Measurements from ENCODE around the gene DHPS.
"Not testable (repeated sequence)": the region's sequence is repeated elsewhere in the genome, so short reads cannot be mapped to it uniquely, and the experiment has no call there.

DHPS gene

DNA sequence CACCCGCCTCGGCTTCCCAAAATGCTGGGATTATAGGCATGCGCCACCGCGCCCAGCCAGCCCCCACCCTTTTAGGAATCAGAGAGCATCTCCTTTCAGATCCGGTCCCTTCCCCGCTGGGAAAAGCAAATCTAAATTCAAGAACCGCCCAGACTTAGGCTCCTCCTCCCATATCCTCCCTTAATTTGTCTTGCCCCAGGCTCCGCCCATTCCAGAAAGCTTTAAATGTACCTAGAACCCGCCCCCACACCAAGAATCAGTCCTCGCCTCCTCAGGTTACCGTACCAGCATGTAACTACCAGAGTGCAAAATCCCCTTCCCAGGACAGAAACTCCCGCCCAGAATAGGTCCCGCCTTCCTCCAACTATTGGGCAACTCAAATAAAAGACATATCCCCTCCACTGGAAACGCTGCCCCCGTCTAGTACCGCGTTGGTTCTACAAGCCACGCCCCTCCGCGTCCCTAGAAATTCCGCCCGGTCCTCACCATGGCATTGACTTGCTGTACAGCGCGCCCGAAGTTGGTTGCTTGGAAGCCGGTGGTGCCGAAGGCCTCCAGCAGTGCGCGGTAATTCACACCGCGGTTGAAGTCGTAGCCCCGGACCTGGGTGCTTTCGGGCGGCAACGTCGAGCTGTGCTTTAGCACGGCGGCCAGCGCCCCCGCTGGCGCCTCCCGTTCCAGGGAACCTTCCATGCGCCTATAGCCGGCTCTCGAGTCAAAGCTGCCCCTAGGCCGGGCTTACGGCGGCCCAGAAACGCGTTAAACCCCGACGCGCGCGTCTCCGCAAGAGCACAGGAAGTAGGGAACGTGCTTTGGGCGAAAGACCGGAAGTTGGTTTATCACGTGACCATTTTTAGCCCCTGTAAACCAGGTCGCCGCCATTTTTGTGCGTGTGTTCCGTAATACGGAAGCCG lies at the start of gene DHPS:
Gene DHPS (minus strand): TSS at position 807 of the 914 bp plus-strand sequence. CDS start 114 bp downstream, at position 693.
- peak; percentile 96 for DNase-seq (ENCODE audit: low spot score)

DNA sequence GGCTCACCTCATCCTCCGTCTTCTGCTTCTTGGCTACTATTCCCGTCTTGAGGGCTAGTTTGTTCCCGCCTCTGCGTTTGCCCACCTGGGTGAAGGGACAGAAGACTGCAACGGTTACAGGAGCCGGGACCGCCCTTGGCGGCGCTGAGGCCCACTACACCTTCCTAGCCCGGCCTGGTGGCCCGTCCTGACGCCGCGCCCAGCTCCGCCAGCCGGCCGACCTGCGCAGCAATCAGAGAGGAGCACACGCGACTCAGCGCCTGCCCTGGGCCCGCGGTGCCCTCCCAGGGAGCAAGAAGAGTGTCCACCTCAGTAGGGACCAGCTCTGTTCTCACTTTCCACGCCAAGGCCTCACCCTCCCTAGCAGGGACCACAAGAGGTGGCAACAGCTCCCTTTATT lies 49.7 kb upstream of the DHPS start:
- no peak for DNase-seq (ENCODE audit: low spot score)

DNA sequence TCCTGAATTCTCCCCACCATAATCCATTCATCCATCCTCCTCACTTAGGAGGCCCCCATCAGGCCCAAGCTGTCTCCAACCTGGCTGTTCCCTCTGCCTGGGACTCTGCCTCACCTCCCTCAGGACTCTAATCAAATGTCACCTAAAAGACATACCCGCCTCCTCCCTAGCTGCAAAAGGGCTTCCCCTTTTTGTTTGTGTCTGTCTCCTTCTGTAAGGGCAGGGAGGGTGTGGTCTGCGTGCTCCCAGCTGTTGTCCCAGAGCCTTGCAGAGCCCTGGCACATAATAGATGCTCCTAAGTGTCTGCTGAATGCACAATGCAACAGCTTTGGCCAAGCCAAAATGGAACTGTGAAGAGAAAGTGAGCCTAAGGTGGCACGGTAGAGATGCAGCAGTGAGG lies 48.4 kb upstream of the DHPS start:
- no peak for DNase-seq (ENCODE audit: low spot score)

DNA sequence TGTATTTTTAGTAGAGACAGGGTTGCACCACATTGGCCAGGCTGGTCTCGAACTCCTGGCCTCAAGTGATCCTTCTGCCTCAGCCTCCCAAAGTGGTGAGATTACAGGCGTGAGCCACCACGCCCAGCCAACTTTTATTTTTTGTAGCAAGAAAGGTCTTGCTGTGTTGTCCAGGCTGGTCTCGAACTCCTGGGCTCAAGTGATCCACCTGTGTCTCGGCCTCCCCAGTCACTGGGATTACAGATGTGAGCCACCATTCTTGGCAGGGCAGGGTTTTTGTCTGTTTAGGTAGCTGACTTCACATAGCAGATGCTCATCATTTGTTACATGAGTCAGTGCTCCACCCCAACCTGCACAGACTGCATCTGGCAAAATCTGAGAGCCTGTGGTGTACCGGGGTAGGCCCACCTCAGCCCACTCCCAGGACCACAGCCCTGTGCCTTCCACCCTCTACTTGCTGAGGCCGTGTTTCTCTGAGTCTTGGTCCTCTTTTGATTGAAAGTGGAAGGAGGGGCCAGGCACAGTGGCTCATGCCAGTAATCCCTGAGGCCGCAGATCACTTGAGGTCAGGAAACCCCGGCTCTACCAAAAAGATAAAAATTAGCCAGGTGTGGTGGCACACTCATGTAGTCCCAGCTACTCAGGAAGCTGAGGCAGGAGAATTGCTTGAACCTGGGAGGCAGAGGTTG lies 46.2 kb upstream of the DHPS start:
- DNase-seq (ENCODE audit: low spot score), result no peak

DNA sequence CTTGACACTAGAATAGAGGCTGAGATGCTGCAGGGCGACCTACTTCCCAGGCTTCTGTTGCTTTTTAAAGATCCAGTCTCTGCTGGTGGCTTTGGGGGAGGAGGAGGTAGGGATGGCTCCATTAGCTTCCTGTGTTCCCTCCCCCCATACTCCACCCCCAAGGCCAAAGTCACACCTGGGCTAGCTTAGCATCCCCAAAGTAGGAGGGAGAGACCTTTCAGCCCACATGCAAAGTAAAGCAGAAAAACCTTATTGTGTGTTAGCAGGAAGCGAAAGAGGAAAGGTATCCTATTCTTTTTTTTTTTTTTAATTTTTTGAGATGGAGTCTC lies 45.3 kb upstream of the DHPS start:
- no peak for DNase-seq (ENCODE audit: low spot score)

DNA sequence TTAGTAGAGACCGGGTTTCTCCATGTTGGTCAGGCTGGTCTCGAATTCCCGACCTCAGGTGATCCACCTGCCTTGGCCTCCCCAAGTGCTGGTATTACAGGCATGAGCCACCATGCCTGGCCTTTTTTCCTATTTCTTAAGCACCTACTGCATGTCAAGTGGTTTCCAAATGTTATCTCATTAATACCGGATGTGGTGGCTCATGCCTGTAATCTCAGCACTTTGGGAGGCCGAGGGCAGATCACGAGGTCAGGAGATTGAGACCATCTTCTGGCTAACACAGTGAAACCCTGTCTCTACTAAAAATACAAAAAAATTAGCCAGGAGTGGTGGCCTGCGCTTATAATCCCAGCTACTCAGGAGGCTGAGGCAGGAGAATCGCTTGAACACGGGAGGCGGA lies 43.9 kb upstream of the DHPS start:
- not testable (repeated sequence) for DNase-seq (ENCODE audit: low spot score)

DNA sequence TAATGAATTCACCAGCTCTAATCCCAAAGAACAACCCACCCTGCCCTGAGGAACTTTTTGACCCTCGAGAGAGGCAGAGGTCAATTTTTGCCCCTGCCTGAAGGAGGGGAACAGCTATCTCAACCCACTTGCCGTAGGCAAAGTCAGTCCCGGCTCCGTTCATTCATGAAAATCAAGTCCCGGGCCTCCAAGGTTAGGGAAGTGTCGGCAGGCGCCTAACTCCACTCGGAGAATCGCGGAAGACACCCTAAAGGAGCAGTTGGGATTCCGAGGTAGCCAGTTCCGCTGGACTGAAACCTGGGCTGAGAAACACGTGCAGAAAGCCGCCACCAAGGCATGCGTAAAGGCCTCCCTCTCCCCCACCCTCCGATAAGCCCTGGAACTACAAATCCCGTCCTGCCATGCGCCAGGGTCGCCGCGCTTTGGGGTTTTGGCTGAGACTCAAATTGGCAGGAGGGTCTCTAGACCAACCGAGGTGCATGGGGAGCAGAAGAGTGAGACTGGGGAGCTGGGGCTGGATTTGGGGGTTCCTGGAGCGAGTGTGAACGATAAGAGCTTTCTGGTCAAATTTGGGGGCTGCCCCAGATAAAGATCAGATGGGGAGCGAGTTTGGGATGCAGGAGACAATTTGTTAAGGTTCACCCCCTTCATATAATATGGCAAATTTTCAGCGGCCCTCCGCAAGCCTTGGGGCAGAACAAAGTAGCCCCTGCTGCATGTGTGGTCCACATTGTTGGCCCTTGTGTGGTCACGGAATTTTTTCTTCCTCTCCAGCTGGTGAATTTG lies 42.2 kb upstream of the DHPS start, which contains the start of gene TNPO2:
Gene TNPO2 (minus strand): TSS at position 292 of the 786 bp plus-strand sequence. CDS start 2,955 bp downstream, outside the sequence.
- DNase-seq (ENCODE audit: low spot score), result peak; percentile 70

DNA sequence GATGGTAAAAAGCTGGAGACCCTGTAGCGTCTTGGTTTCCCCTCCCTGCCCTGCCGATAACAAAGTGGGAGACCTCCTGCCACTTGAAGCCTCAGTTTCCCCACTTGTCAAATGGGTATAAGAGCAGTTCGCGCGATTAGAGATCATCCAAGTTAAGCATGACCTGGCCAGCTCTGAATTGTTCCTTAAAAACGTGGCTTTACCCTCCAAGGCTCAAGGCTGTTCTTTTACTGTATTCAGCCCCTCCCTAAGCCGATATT lies 41.6 kb upstream of the DHPS start:
- no peak for DNase-seq (ENCODE audit: low spot score)

DNA sequence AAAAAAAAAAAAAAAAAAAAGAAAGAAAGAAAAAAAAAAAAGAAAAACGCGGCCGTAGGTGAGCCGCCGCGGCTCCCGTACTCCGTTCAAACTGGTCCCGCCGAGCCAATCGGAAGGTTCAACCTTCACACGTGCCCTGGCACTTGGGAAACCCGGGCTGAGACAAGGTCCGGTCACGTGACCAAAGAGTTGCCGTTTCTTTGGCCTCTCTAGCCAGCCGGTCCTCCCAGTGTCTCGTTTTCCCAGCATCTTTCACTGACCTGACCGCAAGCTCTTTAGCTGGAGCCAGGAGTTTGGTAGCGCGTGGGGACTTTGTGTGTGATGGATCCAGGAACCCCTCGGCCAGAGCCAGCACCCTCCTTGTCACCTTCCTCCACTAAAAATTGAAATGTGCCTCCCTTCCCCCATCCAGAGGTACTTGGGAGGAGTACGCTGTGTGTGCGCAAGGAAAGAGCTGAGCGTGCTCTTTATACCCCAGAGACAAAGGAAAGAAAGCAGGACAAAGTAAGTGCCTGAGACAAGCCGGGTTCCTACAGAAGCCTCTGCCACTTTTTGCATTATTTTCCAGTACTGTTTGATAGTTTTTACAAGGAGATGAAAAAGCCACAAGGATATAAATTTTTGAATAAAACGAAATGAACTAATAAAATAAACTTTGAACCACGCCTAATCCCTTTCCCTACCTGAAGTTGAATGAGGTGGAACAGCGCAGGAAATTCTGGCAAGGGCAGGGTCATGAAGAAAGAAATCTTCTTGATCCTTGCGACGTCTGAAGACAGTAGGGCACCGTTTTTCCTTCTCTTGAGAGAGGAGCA lies 41.1 kb upstream of the DHPS start:
- DNase-seq (ENCODE audit: low spot score), result peak; percentile 97

DNA sequence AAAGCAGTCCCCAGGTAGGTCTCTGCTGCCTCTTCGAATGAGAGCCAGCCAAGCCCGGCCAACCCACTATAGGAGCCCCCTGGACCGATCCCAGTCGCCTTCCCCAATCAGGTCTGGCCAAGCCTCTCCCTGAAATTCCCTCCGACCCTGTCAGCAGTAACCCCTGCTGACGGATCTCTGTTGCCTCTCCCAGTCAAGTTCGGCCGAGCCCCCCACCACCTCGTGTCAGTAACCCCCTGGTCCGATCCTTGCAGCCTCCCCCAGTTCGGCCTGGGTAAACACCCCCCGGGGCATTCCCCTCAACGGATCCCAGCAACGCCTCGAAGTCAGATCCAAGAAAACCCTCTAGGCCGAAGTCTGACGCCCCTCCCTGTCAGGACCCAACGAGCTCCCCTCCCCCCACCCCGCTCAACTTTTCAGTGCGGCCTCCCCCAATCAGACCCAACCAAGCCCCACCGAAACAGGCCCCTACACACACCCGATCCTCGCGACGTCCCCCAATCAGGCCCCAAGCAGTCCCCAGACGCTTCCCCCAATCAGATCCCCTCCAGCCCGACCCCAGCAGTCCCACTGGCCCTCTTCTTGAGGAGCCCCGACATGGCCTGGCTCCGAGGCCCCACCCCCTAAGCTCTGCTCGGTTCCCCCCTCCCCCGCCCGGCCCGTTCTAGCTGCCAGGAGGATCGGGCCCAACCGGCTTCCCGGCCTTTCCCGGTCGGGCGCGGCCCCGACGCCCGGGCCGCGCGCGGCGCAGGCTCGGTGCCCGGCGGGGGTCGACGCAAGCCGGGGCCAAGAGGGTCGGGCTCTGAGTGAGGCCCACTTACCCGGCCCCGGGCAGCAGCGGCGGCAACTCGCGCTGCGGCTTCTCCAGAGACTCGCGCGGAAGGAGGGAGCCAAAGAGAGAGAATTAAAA lies 40.2 kb upstream of the DHPS start:
- DNase-seq (ENCODE audit: low spot score), result peak; percentile 84

DNA sequence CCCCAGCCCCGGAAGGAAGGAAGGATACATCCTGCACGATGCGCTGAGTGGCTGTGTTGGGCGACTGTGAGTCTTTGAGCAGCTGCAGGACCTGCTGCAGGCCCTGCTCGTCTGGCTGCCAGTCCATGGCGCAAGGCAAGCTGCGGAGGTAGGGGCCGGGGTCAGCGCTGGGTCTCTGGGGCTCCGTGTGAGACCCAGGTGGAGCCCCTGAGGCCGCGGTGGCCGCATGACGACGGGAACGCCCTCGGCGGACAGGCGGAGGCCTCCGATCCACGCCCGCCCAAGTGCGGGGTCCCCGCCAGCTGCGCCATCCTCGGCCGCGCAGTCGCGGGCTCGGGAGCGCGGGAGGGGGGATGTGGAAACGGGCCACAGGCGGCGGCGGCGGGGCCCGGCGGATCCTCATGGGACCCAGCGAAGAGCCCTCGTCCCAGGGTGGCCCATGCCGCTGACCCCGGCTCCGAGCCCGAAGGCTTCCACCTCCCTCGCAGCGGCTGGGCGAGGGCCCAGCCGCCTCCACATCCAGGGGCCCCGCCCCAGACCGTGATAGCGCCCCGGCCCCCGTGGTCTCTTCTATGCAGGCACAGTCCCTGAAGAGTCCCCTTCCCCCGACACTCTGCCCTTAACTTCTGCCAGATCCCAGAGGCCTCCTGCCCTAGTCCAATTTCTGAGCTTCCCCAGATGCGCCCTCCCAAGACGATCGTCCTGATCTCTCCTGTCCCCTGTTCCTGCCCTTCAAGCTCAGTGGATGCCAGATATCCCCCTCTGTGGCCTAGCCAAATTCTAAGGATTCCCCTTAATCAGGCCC lies 39.4 kb upstream of the DHPS start:
- peak; percentile 47 for DNase-seq (ENCODE audit: low spot score)

DNA sequence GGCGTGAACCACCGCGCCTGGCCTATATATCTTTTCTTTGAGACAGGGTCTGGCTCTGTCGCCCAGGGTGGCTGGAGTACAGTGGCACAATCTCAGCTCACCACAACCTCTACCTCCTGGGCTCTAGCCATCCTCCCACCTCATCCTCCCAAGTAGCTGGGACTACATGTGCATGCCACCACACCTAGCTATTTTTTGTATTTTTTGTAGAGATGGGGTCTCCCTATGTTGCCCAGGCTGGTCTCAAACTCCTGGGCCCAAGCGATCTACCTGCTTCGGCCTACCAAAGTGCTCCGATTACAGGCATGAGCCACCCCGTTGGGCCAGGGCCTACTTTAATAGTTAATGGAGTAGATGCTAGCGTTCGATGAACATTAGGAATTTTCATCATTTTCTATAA lies 38.6 kb upstream of the DHPS start:
- no peak for DNase-seq (ENCODE audit: low spot score)

DNA sequence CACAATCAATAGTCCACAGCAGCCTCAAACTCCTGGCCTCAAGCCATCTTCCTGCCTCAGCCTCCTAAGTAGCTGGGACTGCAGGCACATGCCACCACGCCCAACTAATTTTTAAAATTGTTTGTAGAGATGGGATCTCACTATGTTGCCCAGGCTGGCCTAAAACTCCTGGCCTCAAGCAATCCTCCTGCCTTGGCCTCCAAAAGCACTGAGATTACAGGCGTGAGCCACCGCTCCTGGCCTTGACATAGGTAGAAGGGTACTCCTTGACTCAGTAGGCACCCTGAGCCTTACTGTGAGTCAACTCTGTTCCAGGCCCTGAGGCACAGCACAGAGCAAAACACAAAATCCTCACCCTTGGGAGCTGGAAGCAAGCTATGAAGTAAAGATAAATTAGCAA lies 34.2 kb upstream of the DHPS start:
- DNase-seq (ENCODE audit: low spot score), result no peak

DNA sequence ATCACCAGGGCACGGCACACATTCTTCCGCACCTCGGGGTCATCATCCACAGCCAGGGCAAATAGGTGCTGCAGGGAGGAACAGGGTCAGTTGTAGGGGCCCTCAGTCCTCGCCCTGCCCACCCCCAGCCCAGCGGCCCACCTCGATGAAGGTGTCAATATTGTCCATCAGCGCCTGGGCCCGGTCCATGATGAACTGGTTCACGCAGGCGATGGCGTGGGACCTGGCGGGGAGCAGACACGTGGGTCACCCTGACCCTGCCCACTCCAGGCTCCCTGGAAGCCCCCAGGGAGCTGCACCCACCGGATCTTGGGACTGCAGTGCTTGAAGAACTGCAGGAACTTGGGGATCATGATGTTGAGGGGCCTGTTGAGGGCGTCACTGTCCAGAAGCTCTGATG lies 33.4 kb upstream of the DHPS start:
- DNase-seq (ENCODE audit: low spot score), result no peak

DNA sequence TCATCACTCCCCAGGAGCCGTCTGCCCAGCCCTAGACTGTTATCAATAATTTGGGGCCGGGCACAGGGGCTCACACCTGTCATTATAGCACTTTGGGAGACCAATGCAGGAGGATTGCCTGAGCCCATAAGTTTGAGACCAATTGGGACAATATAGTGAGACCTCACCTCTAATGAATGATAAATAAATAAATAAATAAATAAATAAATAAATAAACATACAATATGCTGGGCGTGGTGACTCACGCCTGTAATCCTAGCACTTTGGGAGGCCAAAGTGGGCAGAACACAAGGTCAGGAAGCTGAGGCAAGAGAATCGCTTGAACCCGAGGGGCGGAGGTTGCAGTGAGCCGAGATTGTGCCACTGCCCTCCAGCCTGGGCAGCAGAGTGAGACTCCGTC lies 31.6 kb upstream of the DHPS start:
- DNase-seq (ENCODE audit: low spot score), result not testable (repeated sequence)

DNA sequence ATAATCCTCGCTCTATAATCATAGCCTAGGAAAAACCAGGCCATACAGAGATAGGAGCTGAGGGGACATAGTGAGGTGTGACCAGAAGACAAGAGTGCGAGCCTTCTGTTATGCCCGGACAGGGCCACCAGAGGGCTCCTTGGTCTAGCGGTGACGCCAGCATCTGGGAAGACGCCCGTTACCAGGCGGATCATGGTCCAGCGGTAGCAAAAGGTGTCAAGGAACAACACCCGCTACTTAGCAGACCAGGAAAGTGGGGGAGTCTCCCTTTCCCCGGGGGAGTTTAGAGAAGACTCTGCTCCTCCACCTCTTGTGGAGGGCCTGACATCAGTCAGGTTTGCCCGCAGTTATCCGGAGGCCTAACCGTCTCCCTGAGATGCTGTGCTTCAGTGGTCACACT lies 30.4 kb upstream of the DHPS start:
- DNase-seq (ENCODE audit: low spot score), result not testable (repeated sequence)

DNA sequence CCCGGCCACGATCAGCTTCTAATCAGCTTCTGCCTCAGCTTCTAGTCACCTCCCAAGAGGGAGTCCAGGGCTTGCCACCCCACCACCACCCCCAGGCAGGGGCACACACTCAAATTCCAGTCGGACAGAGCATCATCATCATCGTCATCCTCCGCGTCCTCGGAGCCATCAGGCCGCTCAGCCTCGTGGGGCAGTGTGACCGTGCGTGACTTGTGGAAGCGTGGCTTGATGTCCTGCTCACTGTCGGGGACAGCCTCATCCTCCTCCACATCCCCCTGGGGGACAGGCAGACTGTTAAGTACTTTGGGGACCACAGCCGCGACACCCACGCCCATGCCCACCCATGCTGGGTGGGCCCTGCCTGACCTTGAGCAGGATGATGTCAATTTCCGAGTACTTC lies 29.5 kb upstream of the DHPS start:
- no peak for DNase-seq (ENCODE audit: low spot score)

DNA sequence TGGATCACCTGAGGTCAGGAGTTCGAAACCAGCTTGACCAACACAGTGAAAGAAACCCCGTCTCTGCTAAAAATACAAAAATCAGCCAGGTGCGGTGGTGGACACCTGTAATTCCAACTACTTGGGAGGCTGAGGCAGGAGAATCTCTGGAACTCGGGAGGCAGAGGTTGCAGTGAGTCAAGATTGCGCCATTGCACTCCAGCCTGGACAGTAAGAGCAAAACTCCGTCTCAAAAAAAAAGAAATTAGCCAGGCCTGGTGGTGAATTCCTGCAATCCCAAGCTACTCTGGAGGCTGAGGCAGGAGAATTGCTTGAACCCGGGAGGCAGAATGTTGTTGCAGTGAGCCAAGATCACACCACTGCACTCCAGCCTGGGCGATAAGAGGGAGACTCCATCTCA lies 27.0 kb upstream of the DHPS start:
- no peak for DNase-seq (ENCODE audit: low spot score)

DNA sequence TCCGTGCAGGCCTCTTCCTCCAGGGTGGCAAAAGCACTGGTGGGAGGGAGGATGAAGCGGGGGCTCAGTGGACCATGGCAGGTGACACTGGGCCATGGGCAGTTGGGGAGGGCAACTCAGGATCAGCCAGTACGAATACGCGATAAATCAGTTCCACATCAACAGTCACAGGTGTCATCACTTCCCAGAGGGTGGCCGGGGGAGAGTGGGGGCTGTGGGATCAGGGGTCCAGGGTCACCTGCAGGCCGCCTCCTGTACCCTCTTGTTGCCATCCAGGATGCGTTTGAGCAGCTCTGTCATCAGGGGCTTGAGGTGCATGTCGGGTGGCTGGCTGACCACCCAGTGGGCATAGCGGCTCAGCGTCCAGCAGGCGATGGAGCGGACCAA lies 24.6 kb upstream of the DHPS start:
- DNase-seq (ENCODE audit: low spot score), result no peak
